ENCODE data around the gene GNAL.

- TF ChIP-seq CTCF (conservative IDR thresholded peaks at IDR 0.05; ENCODE audit: low read depth, low read length) (no peak), EZH2 (IDR thresholded peaks at IDR 0.05; ENCODE audit: borderline replicate concordance, low read depth, low read length, poor library complexity, severe bottlenecking) (no peak)
Observed at GRCh38 chr18:11809895-11810294, 120.8 kb downstream of the GNAL start.

Measured in A673 (cell line).